Measurements from ENCODE around the gene CSMD2. TPM values are rescaled to one million over a fixed set of nuclear protein-coding genes. Genes with fewer than 3 reads are reported as not detected.

Gene CSMD2
- total and polyA plus RNA-seq, 2 donors (not counting 1 experiment from before 2014, with no cell fraction given) = 2.2 to 7.6 TPM

GRCh38 chr1:33575324-33575879, 589.6 kb downstream of the CSMD2 start:
- H3K4me2 ChIP-seq (ENCODE audit: extremely low read depth, insufficient read depth, low read length) = no peak overlapping the region
- no peak for TF ChIP-seq EZH2 (IDR thresholded peaks at IDR 0.05; ENCODE audit: low read length, missing control alignments)
- no peak for TF ChIP-seq CTCF (conservative IDR thresholded peaks at IDR 0.05 in 1 of 2, IDR thresholded peaks at IDR 0.05 in 1 of 2; ENCODE audit: low read depth in 1 of 2, low read length in 2 of 2)
- H2AFZ ChIP-seq (ENCODE audit: low read length) = no peak overlapping the region

GRCh38 chr1:33573661-33574060, 591.4 kb downstream of the CSMD2 start:
- Histone ChIP-seq H3K27ac (ENCODE audit: insufficient read depth, low read length) (no peak overlapping the region), H2AFZ (ENCODE audit: low read length) (no peak overlapping the region), H3K79me2 (ENCODE audit: control insufficient read depth, insufficient read depth, low read length) (no peaks in the 10 kb centered on the region), H3K4me2 (ENCODE audit: extremely low read depth, insufficient read depth, low read length) (no peak overlapping the region), H3K4me1 (ENCODE audit: control insufficient read depth, extremely low read depth, insufficient read depth, low read length) (no peaks in the 10 kb centered on the region), H3K4me3 (replicated peaks in 1 of 4; ENCODE audit: control extremely low read depth in 1 of 4, insufficient read depth in 1 of 4, low read depth in 3 of 4, low read length in 4 of 4) (no peak overlapping the region), H4K20me1 (ENCODE audit: control insufficient read depth, extremely low read depth, insufficient read depth, low read length) (no peaks in the 10 kb centered on the region), H3K27me3 (ENCODE audit: control insufficient read depth, insufficient read depth, low read length) (no peaks in the 10 kb centered on the region), H3K9me3 (ENCODE audit: control insufficient read depth, insufficient read depth, low read depth, low read length) (no peaks in the 10 kb centered on the region), H3K36me3 (ENCODE audit: control insufficient read depth, insufficient read depth, low read length) (no peaks in the 10 kb centered on the region), H3K9ac (ENCODE audit: insufficient read depth, low read length) (no peak overlapping the region)
- DNase-seq (ENCODE audit: low read depth in 2 of 2) = peak in 1 of 2 donors; percentile 1
- no peak for TF ChIP-seq EZH2 (IDR thresholded peaks at IDR 0.05; ENCODE audit: low read length, missing control alignments)
- no peak for TF ChIP-seq CTCF (conservative IDR thresholded peaks at IDR 0.05 in 1 of 2, IDR thresholded peaks at IDR 0.05 in 1 of 2; ENCODE audit: low read depth in 1 of 2, low read length in 2 of 2)

More at GRCh38 chr1:33575324-33575879, 589.6 kb downstream of the CSMD2 start:
- no peaks in the 10 kb centered on the region for H3K36me3 ChIP-seq (ENCODE audit: control insufficient read depth, insufficient read depth, low read length)
- H3K79me2 ChIP-seq (ENCODE audit: control insufficient read depth, insufficient read depth, low read length) = no peaks in the 10 kb centered on the region
- H3K27ac ChIP-seq (ENCODE audit: insufficient read depth, low read length) = no peak overlapping the region
- H4K20me1 ChIP-seq (ENCODE audit: control insufficient read depth, extremely low read depth, insufficient read depth, low read length) = no peaks in the 10 kb centered on the region
- no peak overlapping the region for H3K4me3 ChIP-seq (replicated peaks in 1 of 4; ENCODE audit: control extremely low read depth in 1 of 4, insufficient read depth in 1 of 4, low read depth in 3 of 4, low read length in 4 of 4)
- no peaks in the 10 kb centered on the region for H3K27me3 ChIP-seq (ENCODE audit: control insufficient read depth, insufficient read depth, low read length)
- H3K4me1 ChIP-seq (ENCODE audit: control insufficient read depth, extremely low read depth, insufficient read depth, low read length) = no peaks in the 10 kb centered on the region
- no peak for DNase-seq (ENCODE audit: low read depth in 2 of 2)
- H3K9ac ChIP-seq (ENCODE audit: insufficient read depth, low read length) = no peak overlapping the region
- no peaks in the 10 kb centered on the region for H3K9me3 ChIP-seq (ENCODE audit: control insufficient read depth, insufficient read depth, low read depth, low read length)

GRCh38 chr1:33572387-33572786, 592.6 kb downstream of the CSMD2 start:
- Histone ChIP-seq H3K9ac (ENCODE audit: insufficient read depth, low read length) (no peak overlapping the region), H3K4me3 (replicated peaks in 1 of 4; ENCODE audit: control extremely low read depth in 1 of 4, insufficient read depth in 1 of 4, low read depth in 3 of 4, low read length in 4 of 4) (no peak overlapping the region), H3K4me2 (ENCODE audit: extremely low read depth, insufficient read depth, low read length) (no peak overlapping the region), H3K27me3 (ENCODE audit: control insufficient read depth, insufficient read depth, low read length) (no peaks in the 10 kb centered on the region), H2AFZ (ENCODE audit: low read length) (no peak overlapping the region), H3K36me3 (ENCODE audit: control insufficient read depth, insufficient read depth, low read length) (no peaks in the 10 kb centered on the region), H3K9me3 (ENCODE audit: control insufficient read depth, insufficient read depth, low read depth, low read length) (no peaks in the 10 kb centered on the region), H3K79me2 (ENCODE audit: control insufficient read depth, insufficient read depth, low read length) (no peaks in the 10 kb centered on the region), H4K20me1 (ENCODE audit: control insufficient read depth, extremely low read depth, insufficient read depth, low read length) (no peaks in the 10 kb centered on the region), H3K27ac (ENCODE audit: insufficient read depth, low read length) (no peak overlapping the region), H3K4me1 (ENCODE audit: control insufficient read depth, extremely low read depth, insufficient read depth, low read length) (no peaks in the 10 kb centered on the region)
- TF ChIP-seq CTCF (conservative IDR thresholded peaks at IDR 0.05 in 1 of 2, IDR thresholded peaks at IDR 0.05 in 1 of 2; ENCODE audit: low read depth in 1 of 2, low read length in 2 of 2) = no peak
- TF ChIP-seq EZH2 (IDR thresholded peaks at IDR 0.05; ENCODE audit: low read length, missing control alignments) = no peak
- no peak for DNase-seq (ENCODE audit: low read depth in 2 of 2)
